Smooth muscle cell (in vitro differentiated cells): ENCODE data around the gene GCA. TPM values are rescaled to one million over a fixed set of nuclear protein-coding genes. Genes with fewer than 3 reads are reported as not detected.
A peak's percentile ranks its signal among the peaks of the same experiment; 100 is the strongest.

ENCODE experiments used
- DNase-seq: peaks from one replicate; lab custom pipeline; 2025; ENCODE audit not compliant: unreplicated experiment; lab: John Stamatoyannopoulos, UW
- H2AFZ ChIP-seq: fragments of 200-600 bp; sonication (generic); 2 replicates; pipeline ENCODE4 v1.6.0; 2016; ENCODE audit warnings: antibody characterized with exemption, low read depth, mild to moderate bottlenecking
- H3F3A ChIP-seq: fragments of 200-600 bp; sonication (generic); 2 replicates; pipeline ENCODE4 v1.6.0; 2017; ENCODE audit warnings: antibody characterized with exemption, low read depth
- H3K27ac ChIP-seq: fragments of 200-600 bp; sonication (generic); 2 replicates; pipeline ENCODE4 v1.5.1; 2016; ENCODE audit warnings: low read depth, mild to moderate bottlenecking
- H3K27me3 ChIP-seq: fragments of 200-600 bp; sonication (generic); 2 replicates; pipeline ENCODE4 v1.6.1; 2016; ENCODE audit warnings: low read depth, mild to moderate bottlenecking
- H3K36me3 ChIP-seq: fragments of 200-600 bp; sonication (generic); 2 replicates; pipeline ENCODE4 v1.5.1; 2016; ENCODE audit warnings: low read depth
- H3K4me1 ChIP-seq: fragments of 200-600 bp; sonication (generic); 2 replicates; pipeline ENCODE4 v1.5.1; 2016; ENCODE audit warnings: low read depth
- H3K4me2 ChIP-seq: fragments of 200-600 bp; sonication (generic); 2 replicates; pipeline ENCODE4 v1.6.0; 2016; ENCODE audit warnings: mild to moderate bottlenecking
- H3K4me3 ChIP-seq: fragments of 200-600 bp; sonication (generic); 2 replicates; pipeline ENCODE4 v1.5.1; 2016; ENCODE audit warnings: mild to moderate bottlenecking
- H3K79me2 ChIP-seq: fragments of 200-600 bp; sonication (generic); 2 replicates; pipeline ENCODE4 v1.6.0; 2016; ENCODE audit warnings: low read depth, mild to moderate bottlenecking
- H3K9ac ChIP-seq: fragments of 200-600 bp; sonication (generic); 2 replicates; pipeline ENCODE4 v1.6.0; 2016; ENCODE audit warnings: low read depth
- H3K9me3 ChIP-seq: fragments of 200-600 bp; sonication (generic); replicated peaks from 2 replicates; pipeline ENCODE4 v1.5.1; 2016; ENCODE audit warnings: low read depth
- H4K20me1 ChIP-seq: fragments of 200-600 bp; sonication (generic); 2 replicates; pipeline ENCODE4 v1.6.0; 2016; ENCODE audit warnings: low read depth
- CTCF ChIP-seq: fragments of 200-600 bp; sonication (generic); IDR thresholded peaks from 2 replicates; pipeline ENCODE4 v1.5.1; 2017; ENCODE audit warnings: borderline replicate concordance, mild to moderate bottlenecking, antibody characterized with exemption; ENCODE audit not compliant: insufficient read depth, poor library complexity, severe bottlenecking
- WGBS: methylation state at CpG from one replicate; pipeline ENCODE4 v1.1.7; 2016; ENCODE audit warnings: low lambda C conversion rate; 5-methylcytosine and 5-hydroxymethylcytosine counted together
- polyA plus RNA-seq: library from polyadenylated mRNA; unstranded; fragments of >200 nt; fragmentation: Nextera tagmentation; extraction: Ambion mirVana; gene quantifications from 2 replicates; pipeline ENCODE4 v1.2.1, GENCODE V29; 2016
- total RNA-seq: library from RNA; depleted of rRNA; stranded (reverse); fragments of >200 nt; gene quantifications from 2 replicates; pipeline ENCODE4 v1.2.3, GENCODE V29; 2014

GCA gene
- total and polyA plus RNA-seq, 2 experiments from 2014 or later = 6.1 to 13.7 TPM

GRCh38 chr2:162330881-162331280, 13.1 kb upstream of the GCA start:
- H3K27ac ChIP-seq = no peak overlapping the region
- no peaks in the 10 kb centered on the region for H3K36me3 ChIP-seq
- no peak overlapping the region for H3K4me3 ChIP-seq
- H2AFZ ChIP-seq = no peak overlapping the region
- TF ChIP-seq CTCF = no peak
- WGBS = 95% methylated on average over 1 of the region's 1 CpG
- H3K9me3 ChIP-seq = no peaks in the 10 kb centered on the region
- H3K27me3 ChIP-seq = peaks cover 6% of the 10 kb centered on the region
- H3K4me2 ChIP-seq = no peak overlapping the region
- H4K20me1 ChIP-seq = no peaks in the 10 kb centered on the region
- no peaks in the 10 kb centered on the region for H3F3A ChIP-seq
- H3K4me1 ChIP-seq = no peaks in the 10 kb centered on the region
- no peak overlapping the region for H3K9ac ChIP-seq
- no peaks in the 10 kb centered on the region for H3K79me2 ChIP-seq
- no peak for DNase-seq

- Histone ChIP-seq H3K9me3 (no peaks in the 10 kb centered on the region), H2AFZ (no peak overlapping the region), H3K79me2 (no peaks in the 10 kb centered on the region), H4K20me1 (no peaks in the 10 kb centered on the region), H3F3A (no peaks in the 10 kb centered on the region), H3K9ac (no peak overlapping the region), H3K27ac (no peak overlapping the region), H3K36me3 (no peaks in the 10 kb centered on the region), H3K4me1 (no peaks in the 10 kb centered on the region), H3K4me2 (no peak overlapping the region), H3K27me3 (peaks cover 34% of the 10 kb centered on the region), H3K4me3 (no peak overlapping the region)
- WGBS = 18% methylated on average over 3 of the region's 3 CpGs
- peak; percentile 29 for TF ChIP-seq CTCF
- DNase-seq = no peak
Measured at GRCh38 chr2:162333968-162334367, 10.0 kb upstream of the GCA start.

- Histone ChIP-seq H3K36me3 (no peaks in the 10 kb centered on the region), H3K4me3 (no peak overlapping the region), H3K79me2 (no peaks in the 10 kb centered on the region), H3K27ac (no peak overlapping the region), H3F3A (no peaks in the 10 kb centered on the region), H3K9me3 (no peaks in the 10 kb centered on the region), H2AFZ (no peak overlapping the region), H3K27me3 (peaks cover 44% of the 10 kb centered on the region), H4K20me1 (no peaks in the 10 kb centered on the region), H3K4me1 (no peaks in the 10 kb centered on the region), H3K9ac (no peak overlapping the region), H3K4me2 (no peak overlapping the region)
- DNase-seq = no peak
- TF ChIP-seq CTCF = no peak
- WGBS = 72% methylated on average over 2 of the region's 2 CpGs
Measured at GRCh38 chr2:162337868-162338267, 6.1 kb upstream of the GCA start.

GRCh38 chr2:162340822-162341221, 3.1 kb upstream of the GCA start:
- no peaks in the 10 kb centered on the region for H4K20me1 ChIP-seq
- no peak overlapping the region for H2AFZ ChIP-seq
- H3K27ac ChIP-seq = no peak overlapping the region
- no peaks in the 10 kb centered on the region for H3K4me1 ChIP-seq
- H3K79me2 ChIP-seq = peaks cover 5% of the 10 kb centered on the region
- no peak for TF ChIP-seq CTCF
- H3K9me3 ChIP-seq = no peaks in the 10 kb centered on the region
- no peak overlapping the region for H3K4me3 ChIP-seq
- H3K9ac ChIP-seq = no peak overlapping the region
- H3K27me3 ChIP-seq = peaks cover 41% of the 10 kb centered on the region
- no peak overlapping the region for H3K4me2 ChIP-seq
- no peaks in the 10 kb centered on the region for H3K36me3 ChIP-seq
- H3F3A ChIP-seq = no peaks in the 10 kb centered on the region
- no peak for DNase-seq
